ENCODE data around the gene SETD1B.
A peak's percentile ranks its signal among the peaks of the same experiment; 100 is the strongest.

Gene SETD1B

GRCh38 chr12:121810234-121810817 is 6.5 kb downstream of the SETD1B start:
- DNase-seq = no peak

- no peak for DNase-seq
Measured at GRCh38 chr12:121810833-121811433, 7.1 kb downstream of the SETD1B start.

DNA sequence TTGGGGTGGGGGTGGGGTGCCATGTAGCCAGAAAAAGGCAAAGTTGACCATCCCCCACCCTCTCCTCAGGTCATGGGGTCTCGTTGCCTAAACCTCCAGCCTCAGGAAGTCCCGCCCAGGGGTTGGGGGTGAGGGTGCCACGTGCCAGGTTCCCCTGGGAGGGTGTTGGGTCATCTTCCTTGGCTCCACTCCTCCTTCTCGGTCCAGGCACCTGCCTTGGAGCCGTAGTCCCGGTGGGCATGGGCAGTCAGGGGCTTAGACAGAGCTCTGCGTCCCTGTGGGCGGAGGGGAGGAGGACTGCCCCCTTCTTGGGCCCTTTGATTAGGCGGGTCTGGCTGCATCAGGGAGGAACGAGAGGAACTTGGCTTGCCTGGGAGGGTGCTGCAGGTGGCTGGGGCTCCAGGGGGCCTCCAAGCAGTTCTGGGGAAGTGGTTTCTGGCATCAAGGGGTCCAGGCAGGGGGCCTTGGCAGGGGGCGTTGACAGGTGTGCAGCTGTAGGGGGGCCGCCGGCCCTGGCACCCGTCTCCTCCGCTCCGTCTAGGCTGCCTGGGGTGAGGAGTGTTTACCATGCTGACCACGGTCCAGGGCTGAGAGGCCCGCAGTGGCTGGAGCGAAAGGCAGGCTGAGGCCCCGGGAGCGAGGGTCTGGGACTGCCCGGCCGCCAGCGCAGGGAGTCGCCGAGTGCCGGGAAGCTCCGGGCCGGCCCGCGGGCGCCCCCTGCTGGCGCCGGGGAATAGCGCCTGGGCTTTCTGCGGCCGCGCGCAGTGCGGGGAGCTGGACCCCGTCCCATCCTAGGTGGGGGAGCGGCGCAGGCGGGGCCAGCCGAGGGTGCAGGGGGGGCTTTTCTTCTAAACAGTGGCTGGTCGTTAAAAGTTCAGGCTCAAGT is 7.9 kb downstream of the SETD1B start:
- DNase-seq = no peak

DNA sequence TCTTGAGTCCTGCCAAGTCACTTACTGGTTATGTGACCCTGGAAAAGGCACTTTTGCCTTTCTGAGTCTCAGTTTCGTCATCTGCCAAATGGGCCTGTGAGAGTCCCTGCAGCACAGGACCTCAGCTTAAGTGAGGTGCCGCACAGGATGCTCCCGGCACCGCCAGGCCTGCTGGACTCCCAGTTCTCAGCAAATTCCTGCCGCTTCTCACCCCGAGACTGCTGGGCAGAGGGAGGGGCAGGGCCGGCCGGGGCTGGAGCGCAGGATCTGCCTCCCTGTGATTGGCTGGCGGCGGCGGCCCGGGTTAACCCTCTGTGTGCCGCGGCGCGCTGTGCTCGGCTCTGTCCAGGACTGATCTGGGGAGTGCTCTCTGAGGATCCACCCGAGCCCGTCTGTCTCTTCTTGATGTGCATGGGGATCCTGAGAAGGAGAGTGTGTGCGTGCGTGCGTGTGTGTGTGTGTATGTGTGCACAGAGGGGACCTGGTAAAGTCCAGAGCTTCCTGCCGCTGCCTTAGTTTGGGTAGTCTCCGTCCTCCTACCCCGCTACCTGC is 8.6 kb downstream of the SETD1B start:
- peak; percentile 47 for DNase-seq

DNA sequence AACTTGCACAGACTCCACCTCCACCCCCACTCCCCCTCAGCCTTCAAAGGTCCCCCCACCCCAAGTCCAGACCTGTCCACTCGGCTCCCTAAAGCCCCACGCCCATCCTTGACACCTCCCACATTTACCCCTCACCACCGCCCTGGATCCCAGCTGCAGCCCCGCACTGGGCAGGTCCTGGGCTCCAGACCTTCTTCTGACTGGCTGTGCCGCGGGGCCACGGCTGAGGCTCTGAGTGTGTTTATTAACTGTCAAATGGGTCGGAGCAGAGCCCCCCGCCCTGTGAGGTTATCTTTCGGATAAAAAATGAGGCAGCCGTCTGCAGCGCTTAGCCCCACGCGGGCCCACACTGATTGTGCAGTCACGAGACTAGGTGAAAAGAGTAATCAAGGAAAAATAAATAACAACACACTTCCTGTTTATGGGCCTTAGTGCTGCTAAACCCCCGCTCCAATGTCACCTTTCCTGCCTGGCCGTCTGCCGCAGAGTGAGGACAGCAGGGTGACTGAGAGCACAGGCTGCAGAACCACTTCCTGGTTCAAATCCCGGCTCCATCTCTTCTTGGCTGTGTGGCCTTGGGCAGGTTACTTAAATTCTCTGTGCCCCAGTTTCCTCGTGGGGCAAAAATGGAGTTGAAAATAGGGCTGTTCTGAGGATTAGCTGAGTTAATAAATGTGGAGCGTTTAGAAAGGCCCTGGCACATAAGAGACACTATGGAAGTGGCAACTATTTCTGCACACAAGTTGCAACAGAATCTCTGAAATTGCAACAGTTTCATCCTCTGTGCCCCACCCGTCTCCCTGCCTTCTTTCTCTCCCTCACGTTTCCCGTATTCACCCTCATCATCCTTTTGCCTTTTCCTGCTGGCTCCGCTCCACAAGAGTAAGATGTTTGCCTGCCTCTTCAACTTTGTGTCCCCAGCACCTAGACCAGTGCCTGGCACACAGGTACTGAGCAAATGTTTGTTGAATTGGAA is 9.4 kb downstream of the SETD1B start:
- DNase-seq = peak; percentile 51

DNA sequence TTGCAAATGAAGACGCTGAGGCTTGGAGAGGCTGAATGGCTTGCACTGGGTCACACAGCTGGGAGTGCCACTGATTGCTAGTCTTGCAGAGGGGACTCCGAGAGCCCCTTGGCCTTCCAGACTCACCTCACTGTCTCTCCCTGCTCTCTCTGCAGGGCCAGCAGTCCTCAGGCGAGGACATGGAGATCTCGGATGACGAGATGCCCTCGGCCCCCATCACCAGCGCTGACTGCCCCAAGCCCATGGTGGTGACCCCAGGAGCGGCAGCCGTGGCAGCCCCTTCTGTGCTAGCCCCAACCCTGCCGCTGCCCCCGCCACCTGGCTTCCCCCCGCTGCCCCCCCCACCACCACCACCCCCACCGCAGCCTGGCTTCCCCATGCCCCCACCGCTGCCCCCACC is 10.1 kb downstream of the SETD1B start:
- no peak for DNase-seq

DNA sequence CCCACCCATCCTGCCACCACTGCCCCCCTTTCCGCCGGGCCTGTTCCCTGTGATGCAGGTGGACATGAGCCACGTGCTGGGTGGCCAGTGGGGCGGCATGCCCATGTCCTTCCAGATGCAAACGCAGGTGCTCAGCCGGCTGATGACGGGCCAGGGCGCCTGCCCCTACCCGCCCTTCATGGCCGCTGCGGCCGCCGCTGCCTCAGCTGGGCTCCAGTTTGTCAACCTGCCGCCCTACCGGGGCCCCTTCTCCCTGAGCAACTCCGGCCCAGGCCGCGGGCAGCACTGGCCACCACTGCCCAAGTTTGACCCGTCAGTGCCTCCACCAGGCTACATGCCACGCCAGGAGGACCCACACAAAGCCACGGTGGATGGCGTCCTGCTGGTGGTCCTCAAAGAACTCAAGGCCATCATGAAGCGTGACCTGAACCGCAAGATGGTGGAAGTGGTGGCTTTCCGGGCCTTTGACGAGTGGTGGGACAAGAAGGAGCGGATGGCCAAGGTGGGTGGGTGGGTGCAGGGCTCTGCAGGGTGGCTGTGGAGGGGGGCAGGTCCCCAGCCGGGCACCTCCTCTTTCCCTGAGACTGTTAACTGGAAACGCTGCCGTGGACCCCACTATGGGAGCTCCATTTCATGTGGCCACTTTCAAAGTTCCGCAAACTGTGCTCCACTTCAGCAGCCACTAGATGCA is 10.8 kb downstream of the SETD1B start:
- DNase-seq = no peak

DNA sequence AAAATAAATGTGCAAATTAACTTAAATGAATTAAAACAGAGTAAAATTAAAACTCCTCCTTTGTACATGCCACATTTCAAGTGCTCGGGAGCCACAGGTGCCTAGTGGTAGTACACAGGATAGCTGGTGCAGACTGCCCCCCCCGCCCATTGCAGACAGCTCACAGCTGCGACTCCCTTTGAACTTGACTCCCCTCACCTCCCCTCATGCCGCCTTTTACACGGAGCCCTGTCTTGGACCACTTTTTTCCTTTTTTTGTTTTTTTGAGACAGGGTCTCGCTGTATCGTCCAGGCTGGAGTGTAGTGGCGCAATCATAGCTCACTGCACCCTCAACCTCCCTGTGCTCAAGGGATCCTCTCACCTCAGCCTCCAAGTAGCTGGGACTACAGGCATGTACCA is 11.5 kb downstream of the SETD1B start:
- no peak for DNase-seq

GRCh38 chr12:121816925-121817647 is 13.3 kb downstream of the SETD1B start:
- DNase-seq = no peak

- no peak for DNase-seq
Measured at GRCh38 chr12:121817648-121818043, 13.8 kb downstream of the SETD1B start.

DNA sequence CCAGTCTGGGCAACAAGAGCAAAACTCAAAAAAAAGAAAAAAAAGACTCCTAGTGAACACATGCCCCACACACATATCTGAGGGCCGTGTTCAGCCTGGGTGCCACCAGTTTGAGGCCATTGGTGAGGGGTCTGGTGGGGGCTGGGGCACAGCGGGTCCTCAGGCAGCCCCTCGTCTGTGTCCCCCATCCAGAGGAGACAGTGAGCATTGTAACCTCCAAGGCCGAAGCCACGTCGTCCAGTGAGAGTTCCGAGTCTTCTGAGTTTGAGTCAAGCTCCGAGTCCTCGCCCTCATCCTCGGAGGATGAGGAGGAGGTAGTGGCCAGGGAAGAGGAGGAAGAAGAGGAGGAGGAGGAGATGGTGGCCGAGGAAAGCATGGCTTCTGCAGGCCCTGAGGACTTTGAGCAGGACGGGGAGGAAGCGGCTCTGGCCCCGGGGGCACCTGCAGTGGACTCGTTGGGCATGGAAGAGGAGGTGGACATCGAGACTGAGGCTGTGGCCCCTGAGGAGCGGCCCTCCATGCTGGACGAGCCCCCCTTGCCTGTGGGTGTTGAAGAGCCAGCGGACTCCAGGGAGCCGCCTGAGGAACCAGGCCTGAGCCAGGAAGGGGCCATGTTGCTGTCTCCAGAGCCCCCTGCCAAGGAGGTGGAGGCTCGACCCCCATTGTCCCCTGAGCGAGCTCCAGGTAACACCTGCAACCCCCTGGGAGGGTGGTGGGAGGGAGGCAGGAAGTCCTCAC is 15.6 kb downstream of the SETD1B start:
- DNase-seq = no peak

DNA sequence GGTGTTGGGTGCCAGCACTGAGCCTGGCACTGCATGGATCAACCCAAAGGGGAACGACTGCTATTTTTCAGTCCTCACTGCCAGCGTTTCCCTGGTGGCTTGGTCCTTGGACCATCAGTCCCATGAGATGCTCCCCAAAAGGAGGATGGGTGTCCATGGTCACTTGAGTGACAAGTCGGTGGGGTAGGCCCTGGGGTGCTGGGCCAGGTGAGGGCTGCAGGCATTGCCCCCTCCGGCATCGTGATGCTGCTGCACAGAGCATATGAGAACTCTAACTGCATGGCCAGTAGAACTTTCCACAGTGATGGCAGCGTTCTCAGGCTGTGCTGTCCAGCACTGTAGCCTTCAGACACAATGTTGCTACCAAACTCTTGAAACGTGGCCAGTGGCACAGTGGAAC is 16.2 kb downstream of the SETD1B start:
- no peak for DNase-seq

DNA sequence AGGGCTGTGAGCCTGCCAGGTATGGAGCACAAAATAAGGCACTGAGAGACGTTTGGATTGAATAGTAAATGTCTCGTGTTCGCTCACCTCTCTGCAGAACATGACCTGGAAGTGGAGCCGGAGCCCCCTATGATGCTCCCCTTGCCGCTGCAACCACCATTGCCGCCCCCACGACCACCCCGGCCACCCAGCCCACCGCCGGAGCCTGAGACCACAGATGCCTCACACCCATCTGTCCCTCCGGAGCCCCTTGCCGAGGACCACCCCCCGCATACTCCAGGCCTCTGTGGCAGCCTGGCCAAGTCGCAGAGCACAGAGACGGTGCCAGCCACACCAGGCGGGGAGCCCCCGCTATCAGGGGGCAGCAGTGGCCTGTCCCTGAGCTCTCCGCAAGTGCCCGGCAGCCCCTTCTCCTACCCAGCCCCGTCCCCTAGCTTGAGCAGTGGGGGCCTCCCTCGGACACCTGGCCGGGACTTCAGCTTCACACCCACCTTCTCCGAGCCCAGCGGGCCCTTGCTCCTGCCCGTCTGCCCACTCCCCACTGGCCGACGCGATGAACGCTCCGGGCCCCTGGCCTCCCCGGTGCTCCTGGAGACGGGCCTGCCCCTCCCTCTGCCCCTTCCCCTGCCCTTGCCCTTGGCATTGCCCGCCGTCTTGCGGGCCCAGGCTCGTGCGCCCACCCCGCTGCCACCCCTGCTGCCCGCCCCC is 18.7 kb downstream of the SETD1B start:
- no peak for DNase-seq

DNA sequence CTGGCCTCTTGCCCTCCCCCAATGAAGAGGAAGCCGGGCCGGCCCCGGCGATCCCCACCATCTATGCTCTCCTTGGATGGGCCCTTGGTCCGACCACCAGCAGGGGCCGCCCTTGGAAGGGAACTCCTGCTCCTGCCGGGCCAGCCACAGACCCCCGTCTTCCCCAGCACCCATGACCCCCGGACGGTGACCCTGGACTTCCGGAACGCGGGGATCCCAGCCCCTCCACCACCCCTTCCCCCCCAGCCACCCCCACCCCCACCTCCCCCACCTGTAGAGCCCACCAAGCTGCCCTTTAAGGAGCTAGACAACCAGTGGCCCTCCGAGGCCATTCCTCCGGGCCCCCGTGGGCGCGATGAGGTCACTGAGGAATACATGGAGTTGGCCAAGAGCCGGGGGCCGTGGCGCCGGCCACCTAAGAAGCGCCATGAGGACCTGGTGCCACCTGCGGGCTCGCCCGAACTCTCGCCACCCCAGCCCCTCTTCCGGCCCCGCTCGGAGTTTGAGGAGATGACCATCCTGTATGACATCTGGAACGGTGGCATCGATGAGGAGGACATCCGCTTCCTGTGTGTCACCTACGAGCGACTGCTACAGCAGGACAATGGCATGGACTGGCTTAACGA is 19.4 kb downstream of the SETD1B start:
- no peak for DNase-seq

DNA sequence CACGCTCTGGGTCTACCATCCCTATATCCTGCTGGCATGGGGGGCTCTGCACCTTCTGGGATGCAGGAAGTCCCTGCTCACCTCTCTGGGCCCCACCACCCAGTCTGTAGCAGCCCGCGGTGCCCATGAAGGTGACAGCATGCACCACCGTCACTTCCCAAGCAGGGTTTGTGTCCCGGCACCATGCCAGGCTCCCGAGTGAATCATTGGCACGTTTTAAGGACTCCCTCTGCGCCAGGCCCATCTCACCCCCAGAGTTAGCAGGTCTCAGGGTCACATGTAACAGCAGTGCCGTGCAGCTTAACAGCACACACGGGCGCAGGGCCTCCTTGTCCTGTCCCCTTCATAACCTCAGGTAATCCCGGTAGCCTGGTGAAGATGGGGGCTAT is 19.9 kb downstream of the SETD1B start:
- DNase-seq = no peak

DNA sequence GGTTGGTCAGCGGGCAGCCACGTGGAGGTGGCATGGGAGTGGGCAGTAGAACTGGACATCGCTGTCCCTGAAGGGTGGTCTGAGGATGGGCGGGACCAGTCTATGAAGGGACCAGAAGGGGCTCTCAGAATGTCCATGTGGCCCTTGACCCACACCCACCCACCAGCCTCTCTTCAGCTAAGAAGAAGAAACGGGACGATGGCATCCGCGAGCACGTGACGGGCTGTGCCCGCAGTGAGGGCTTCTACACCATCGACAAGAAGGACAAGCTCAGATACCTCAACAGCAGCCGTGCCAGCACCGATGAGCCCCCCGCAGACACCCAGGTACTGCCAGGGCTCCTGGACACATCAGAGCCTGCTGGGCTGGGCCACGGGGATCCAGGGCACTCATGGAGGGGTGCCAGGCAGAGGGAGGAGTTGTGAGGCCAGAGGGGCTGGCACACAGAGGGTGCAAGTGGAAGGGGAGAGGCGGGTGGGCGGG is 21.3 kb downstream of the SETD1B start:
- no peak for DNase-seq

DNA sequence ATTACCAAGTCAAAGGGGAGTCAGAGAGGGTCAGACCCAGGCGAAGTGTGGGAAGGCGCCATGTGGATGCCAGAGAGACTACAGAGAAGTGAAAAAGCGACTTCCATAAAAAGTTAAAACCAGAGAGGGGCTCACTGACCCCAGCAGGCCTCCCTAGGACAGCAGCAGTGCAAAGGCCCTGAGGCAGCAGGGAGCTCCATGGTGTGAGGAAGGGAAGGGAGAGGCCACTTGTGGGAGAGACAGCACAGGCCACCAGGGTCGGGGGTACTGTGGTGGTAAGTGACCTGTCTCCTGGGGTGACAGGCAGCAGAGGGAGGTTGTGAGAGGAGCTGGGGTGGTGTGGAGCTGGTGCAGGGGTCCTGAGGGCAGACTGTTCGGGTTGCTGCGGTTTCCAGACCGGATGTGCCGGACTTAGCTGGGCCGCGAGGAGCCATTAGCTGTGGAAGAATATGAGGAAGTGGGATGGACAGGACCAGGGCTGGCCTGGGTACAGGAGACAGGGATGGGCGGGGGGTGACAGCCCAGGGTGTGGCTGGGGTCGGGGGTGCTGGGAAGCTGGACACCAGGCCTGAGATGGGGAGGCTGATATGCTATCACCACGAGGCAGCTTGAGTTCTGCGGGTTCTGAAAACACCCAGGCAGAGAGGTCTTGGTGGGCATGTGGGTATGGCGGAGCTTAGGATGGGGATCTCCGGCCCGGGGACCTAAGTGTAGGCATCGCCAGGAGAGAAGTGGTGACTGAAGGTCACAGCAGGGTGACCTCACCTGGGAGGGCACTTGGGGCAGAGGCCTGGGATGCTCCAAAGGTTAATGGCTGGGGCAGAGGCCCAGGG is 22.7 kb downstream of the SETD1B start:
- DNase-seq = no peak

GRCh38 chr12:121827351-121828099 is 23.7 kb downstream of the SETD1B start:
- no peak for DNase-seq

Measured in DMS153 (cell line).